SU-DHL-6 (cell line): ENCODE data around the gene PCP4L1.

Source experiments
- H2AFZ ChIP-seq: fragments of 200-600 bp; sonication (generic); 2 replicates; pipeline ENCODE4 v1.6.1; 2014; ENCODE audit warnings: low read depth, mild to moderate bottlenecking, moderate library complexity, mixed read lengths, antibody characterized with exemption, low read length; ENCODE audit not compliant: severe bottlenecking
- H3F3A ChIP-seq: fragments of 200-600 bp; shearing (Covaris generic); 2 replicates; pipeline ENCODE4 v1.6.0; 2016; ENCODE audit warnings: antibody characterized with exemption, mild to moderate bottlenecking; ENCODE audit not compliant: insufficient read depth
- H3K27ac ChIP-seq: fragments of 200-600 bp; sonication (generic); 2 replicates; pipeline ENCODE4 v1.5.1; 2016; ENCODE audit warnings: low read depth, mild to moderate bottlenecking, low read length, moderate library complexity, mixed read lengths
- H3K27me3 ChIP-seq: fragments of 200-600 bp; sonication (generic), shearing (Covaris generic); 2 replicates; pipeline ENCODE4 v1.6.0; 2014; ENCODE audit warnings: mild to moderate bottlenecking, low read length
- H3K36me3 ChIP-seq: fragments of 200-600 bp; sonication (generic); 2 replicates; pipeline ENCODE4 v1.6.1; 2014; ENCODE audit warnings: mild to moderate bottlenecking, low read length, mixed read lengths
- H3K4me2 ChIP-seq: fragments of 300-600, 200-600 bp; shearing (Covaris generic), sonication (generic); 2 replicates; pipeline ENCODE4 v1.6.0; 2014; ENCODE audit warnings: low read length, low read depth, mild to moderate bottlenecking; ENCODE audit not compliant: poor library complexity, severe bottlenecking
- H3K4me3 ChIP-seq: fragments of 200-600 bp; sonication (generic); 2 replicates; pipeline ENCODE4 v1.5.1; 2014; ENCODE audit warnings: antibody characterized with exemption, low read length, mild to moderate bottlenecking, mixed read lengths; ENCODE audit not compliant: insufficient read depth, poor library complexity, severe bottlenecking
- H3K79me2 ChIP-seq: fragments of 200-600 bp; sonication (generic); 2 replicates; pipeline ENCODE4 v1.6.1; 2014; ENCODE audit warnings: mild to moderate bottlenecking, low read length, moderate library complexity; ENCODE audit not compliant: insufficient read depth
- H3K9ac ChIP-seq: fragments of 200-600 bp; sonication (generic); 2 replicates; pipeline ENCODE4 v1.7.0; 2014; ENCODE audit warnings: mild to moderate bottlenecking, low read length
- H3K9me2 ChIP-seq: fragments of 200-600 bp; sonication (generic); replicated peaks from 2 replicates; pipeline ENCODE4 v1.6.1; 2014; ENCODE audit warnings: low read length; ENCODE audit not compliant: insufficient read depth
- H3K9me3 ChIP-seq: fragments of 200-600 bp; sonication (generic); 2 replicates; pipeline ENCODE4 v1.6.1; 2014; ENCODE audit warnings: low read length, mixed read lengths; ENCODE audit not compliant: insufficient read depth
- H4K20me1 ChIP-seq: fragments of 200-600 bp; sonication (generic); 2 replicates; pipeline ENCODE4 v1.6.1; 2014; ENCODE audit warnings: low read depth, mild to moderate bottlenecking, antibody characterized with exemption, low read length, moderate library complexity, mixed read lengths
- EZH2phosphoT487 ChIP-seq: fragments of 200-600 bp; sonication (generic), shearing (Covaris generic); conservative IDR thresholded peaks from 2 replicates; pipeline ENCODE4 v1.6.1; 2018; ENCODE audit warnings: mild to moderate bottlenecking, antibody characterized with exemption, low read length, moderate library complexity, mixed read lengths
- TF ChIP-seq, protein P1 (sequence below): fragments of 200-600 bp; sonication (generic); IDR thresholded peaks from one replicate; pipeline ENCODE4 v1.5.1; 2017; ENCODE audit warnings: antibody characterized with exemption, mild to moderate bottlenecking, low read length, moderate library complexity; ENCODE audit not compliant: insufficient read depth, poor library complexity, severe bottlenecking

The PCP4L1 gene

DNA sequence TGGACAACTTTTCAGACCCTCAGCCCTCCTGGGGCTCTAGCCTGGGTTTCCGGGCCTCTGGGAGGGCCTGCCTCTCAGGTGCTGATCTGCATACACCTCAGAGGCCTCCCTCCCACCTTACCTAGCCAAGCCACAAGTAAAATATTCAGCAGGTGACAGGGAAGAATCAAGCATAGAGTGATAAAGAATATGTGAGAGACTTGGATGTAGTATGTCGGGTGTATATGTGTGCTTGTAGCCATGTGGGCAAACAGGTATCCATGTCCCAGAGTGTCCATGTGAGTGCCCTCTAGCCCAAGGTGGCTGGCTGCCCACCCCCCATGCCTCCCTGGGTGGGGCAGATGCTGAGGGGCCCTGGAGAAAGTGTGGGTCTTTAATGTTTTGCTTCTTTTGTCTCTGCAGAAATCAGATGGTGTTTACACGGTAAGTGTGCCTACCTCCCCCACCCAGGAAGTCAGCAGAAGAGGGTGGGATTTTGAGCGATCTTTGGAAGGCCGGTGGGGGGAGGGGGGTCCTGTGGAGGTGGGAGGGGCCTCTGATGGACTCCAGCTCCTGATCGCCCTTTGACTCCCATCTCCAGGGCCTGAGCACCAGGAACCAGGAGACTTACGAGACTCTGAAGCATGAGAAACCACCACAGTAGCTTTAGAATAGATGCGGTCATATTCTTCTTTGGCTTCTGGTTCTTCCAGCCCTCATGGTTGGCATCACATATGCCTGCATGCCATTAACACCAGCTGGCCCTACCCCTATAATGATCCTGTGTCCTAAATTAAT lies 40.1 kb upstream of the PCP4L1 start:
- Histone ChIP-seq H2AFZ (no peak overlapping the region), H3K27ac (no peak overlapping the region), H3F3A (0 out of 2 replicates have a peak, but pooled peaks cover 4% of the 10 kb centered on the region), H3K9ac (no peak overlapping the region), H3K27me3 (no peaks in the 10 kb centered on the region), H3K4me2 (no peak overlapping the region), H3K9me3 (no peaks in the 10 kb centered on the region), H3K36me3 (peaks cover 4% of the 10 kb centered on the region), H4K20me1 (no peaks in the 10 kb centered on the region), H3K9me2 (no peaks in the 10 kb centered on the region), H3K4me3 (no peak overlapping the region), H3K79me2 (no peaks in the 10 kb centered on the region)
- no peak for TF ChIP-seq EZH2phosphoT487
- TF ChIP-seq, protein P1, sequence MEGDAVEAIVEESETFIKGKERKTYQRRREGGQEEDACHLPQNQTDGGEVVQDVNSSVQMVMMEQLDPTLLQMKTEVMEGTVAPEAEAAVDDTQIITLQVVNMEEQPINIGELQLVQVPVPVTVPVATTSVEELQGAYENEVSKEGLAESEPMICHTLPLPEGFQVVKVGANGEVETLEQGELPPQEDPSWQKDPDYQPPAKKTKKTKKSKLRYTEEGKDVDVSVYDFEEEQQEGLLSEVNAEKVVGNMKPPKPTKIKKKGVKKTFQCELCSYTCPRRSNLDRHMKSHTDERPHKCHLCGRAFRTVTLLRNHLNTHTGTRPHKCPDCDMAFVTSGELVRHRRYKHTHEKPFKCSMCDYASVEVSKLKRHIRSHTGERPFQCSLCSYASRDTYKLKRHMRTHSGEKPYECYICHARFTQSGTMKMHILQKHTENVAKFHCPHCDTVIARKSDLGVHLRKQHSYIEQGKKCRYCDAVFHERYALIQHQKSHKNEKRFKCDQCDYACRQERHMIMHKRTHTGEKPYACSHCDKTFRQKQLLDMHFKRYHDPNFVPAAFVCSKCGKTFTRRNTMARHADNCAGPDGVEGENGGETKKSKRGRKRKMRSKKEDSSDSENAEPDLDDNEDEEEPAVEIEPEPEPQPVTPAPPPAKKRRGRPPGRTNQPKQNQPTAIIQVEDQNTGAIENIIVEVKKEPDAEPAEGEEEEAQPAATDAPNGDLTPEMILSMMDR, result no peak

DNA sequence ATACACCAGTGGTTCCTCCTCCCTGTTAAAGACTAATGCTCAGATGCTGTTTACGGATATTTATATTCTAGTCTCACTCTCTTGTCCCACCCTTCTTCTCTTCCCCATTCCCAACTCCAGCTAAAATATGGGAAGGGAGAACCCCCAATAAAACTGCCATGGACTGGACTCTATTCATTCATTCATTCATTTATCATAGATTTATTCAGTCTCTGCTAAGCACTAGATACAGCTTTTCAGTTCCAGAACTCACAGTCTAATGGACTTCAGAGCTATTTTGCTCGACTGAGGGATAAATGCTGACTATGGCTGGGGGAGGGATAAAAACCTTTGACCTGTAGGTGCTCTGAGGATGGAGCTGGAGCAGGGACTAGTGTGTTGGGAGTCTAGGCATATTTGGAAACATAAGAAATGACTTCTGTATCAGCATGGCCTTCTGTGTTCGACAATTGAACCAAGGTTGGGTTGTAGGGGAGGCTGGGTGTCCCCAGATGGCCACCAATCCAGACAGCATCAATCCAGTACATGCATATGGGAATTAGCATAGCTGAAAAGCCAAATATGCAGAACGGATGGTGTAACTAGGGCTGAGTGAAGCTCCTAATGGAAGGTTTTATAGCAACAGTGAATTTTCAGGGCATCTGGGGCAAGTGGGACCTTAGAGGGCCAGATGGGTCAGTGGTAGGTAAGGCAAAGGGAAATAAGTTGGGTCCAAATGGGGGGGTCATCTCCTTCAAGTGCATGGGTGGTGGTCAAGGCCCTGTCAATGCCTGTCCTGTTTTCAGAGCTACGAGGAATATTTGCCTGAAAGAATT lies 39.3 kb upstream of the PCP4L1 start:
- no peak overlapping the region for H3K9ac ChIP-seq
- H3K36me3 ChIP-seq, result no peaks in the 10 kb centered on the region
- no peaks in the 10 kb centered on the region for H3K9me2 ChIP-seq
- 0 out of 2 replicates have a peak, but pooled peaks cover 4% of the 10 kb centered on the region for H3F3A ChIP-seq
- TF ChIP-seq, protein P1, result no peak
- TF ChIP-seq EZH2phosphoT487, result no peak
- H3K27ac ChIP-seq, result no peak overlapping the region
- no peak overlapping the region for H3K4me3 ChIP-seq
- no peak overlapping the region for H2AFZ ChIP-seq
- H3K4me2 ChIP-seq, result no peak overlapping the region
- no peaks in the 10 kb centered on the region for H3K79me2 ChIP-seq
- H3K27me3 ChIP-seq, result no peaks in the 10 kb centered on the region
- H3K9me3 ChIP-seq, result no peaks in the 10 kb centered on the region
- no peaks in the 10 kb centered on the region for H4K20me1 ChIP-seq

DNA sequence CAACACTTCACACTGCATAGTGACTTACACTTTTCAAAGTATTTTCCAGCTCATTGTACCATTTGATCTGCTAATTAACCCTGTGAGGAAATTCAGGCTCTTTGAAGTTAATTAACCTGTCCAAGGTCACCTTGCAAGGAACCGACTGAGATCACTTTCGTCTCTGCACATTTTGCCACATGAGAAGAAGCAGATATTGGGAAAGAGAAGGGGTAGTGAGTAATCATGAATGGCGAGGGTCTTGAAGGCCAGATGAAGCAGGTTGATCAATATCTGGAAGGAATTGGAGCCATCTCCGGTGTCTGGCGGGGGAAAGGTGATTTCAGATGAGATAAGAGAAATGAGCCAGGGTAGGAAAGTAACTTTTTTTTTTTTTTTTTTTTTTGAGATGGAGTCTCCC lies 38.5 kb upstream of the PCP4L1 start:
- Histone ChIP-seq H3K9me2 (no peaks in the 10 kb centered on the region), H3K9ac (no peak overlapping the region), H3K9me3 (no peaks in the 10 kb centered on the region), H3K36me3 (no peaks in the 10 kb centered on the region), H3K4me3 (no peak overlapping the region), H4K20me1 (no peaks in the 10 kb centered on the region), H3F3A (0 out of 2 replicates have a peak, but pooled peaks cover 4% of the 10 kb centered on the region), H3K4me2 (no peak overlapping the region), H3K79me2 (no peaks in the 10 kb centered on the region), H3K27ac (no peak overlapping the region), H2AFZ (no peak overlapping the region), H3K27me3 (no peaks in the 10 kb centered on the region)
- TF ChIP-seq EZH2phosphoT487, result no peak
- TF ChIP-seq, protein P1, result no peak
